Measurements from ENCODE around the gene CHMP6. TPM values are rescaled to one million over a fixed set of nuclear protein-coding genes. Genes with fewer than 3 reads are reported as not detected.

Gene CHMP6
- total RNA-seq, 4 donors from 2014 or later, result 17.5 to 35.6 (median 23.1) TPM

DNA sequence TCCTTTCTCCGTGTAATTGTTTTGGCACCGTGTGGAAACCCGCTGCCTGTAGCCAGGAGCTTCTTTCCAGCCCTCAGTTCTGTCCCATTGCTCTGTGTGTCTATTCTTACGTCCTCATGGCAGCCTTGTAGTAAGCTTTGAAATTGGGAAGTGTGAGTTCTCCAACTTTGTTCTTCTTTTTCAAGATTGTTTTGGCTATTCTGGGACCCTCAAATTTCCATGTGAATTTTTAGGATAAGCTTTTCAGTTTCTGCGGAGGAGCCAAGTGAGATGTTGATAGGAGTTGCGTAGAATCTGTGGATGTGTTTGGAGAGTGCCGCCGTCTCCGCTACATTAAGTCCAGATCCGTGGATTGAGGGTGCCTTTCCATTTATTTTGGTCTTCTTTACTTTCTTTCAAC lies 15.2 kb downstream of the CHMP6 start:
- no peaks in the 10 kb centered on the region for H3K9me3 ChIP-seq
- H3K27ac ChIP-seq, result no peak overlapping the region
- 67% methylated on average over 10 of the region's 10 CpGs for WGBS
- TF ChIP-seq POLR2A (IDR thresholded peaks at IDR 0.05) (no peak), EP300 (IDR thresholded peaks at IDR 0.05) (no peak), POLR2AphosphoS5 (IDR thresholded peaks at IDR 0.05) (no peak)
- TF ChIP-seq, protein P1, sequence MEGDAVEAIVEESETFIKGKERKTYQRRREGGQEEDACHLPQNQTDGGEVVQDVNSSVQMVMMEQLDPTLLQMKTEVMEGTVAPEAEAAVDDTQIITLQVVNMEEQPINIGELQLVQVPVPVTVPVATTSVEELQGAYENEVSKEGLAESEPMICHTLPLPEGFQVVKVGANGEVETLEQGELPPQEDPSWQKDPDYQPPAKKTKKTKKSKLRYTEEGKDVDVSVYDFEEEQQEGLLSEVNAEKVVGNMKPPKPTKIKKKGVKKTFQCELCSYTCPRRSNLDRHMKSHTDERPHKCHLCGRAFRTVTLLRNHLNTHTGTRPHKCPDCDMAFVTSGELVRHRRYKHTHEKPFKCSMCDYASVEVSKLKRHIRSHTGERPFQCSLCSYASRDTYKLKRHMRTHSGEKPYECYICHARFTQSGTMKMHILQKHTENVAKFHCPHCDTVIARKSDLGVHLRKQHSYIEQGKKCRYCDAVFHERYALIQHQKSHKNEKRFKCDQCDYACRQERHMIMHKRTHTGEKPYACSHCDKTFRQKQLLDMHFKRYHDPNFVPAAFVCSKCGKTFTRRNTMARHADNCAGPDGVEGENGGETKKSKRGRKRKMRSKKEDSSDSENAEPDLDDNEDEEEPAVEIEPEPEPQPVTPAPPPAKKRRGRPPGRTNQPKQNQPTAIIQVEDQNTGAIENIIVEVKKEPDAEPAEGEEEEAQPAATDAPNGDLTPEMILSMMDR (IDR thresholded peaks at IDR 0.05), result no peak
- H3K27me3 ChIP-seq, result peaks cover 24% of the 10 kb centered on the region
- H3K36me3 ChIP-seq, result no peaks in the 10 kb centered on the region
- H3K4me1 ChIP-seq, result peaks cover 29% of the 10 kb centered on the region
- DNase-seq (ENCODE audit: low spot score in 2 of 2), result no peak
- H3K4me3 ChIP-seq, result no peak overlapping the region

GRCh38 chr17:81008140-81008539 lies 16.5 kb downstream of the CHMP6 start:
- peaks cover 21% of the 10 kb centered on the region for H3K27me3 ChIP-seq
- no peaks in the 10 kb centered on the region for H3K9me3 ChIP-seq
- TF ChIP-seq EP300 (IDR thresholded peaks at IDR 0.05) (no peak), POLR2A (IDR thresholded peaks at IDR 0.05) (no peak), POLR2AphosphoS5 (IDR thresholded peaks at IDR 0.05) (no peak)
- TF ChIP-seq, protein P1 (IDR thresholded peaks at IDR 0.05), result no peak
- WGBS, result 73% methylated on average over 11 of the region's 11 CpGs
- no peak for DNase-seq (ENCODE audit: low spot score in 2 of 2)
- H3K27ac ChIP-seq, result no peak overlapping the region
- H3K4me3 ChIP-seq, result no peak overlapping the region
- H3K36me3 ChIP-seq, result no peaks in the 10 kb centered on the region
- peaks cover 16% of the 10 kb centered on the region for H3K4me1 ChIP-seq

DNA sequence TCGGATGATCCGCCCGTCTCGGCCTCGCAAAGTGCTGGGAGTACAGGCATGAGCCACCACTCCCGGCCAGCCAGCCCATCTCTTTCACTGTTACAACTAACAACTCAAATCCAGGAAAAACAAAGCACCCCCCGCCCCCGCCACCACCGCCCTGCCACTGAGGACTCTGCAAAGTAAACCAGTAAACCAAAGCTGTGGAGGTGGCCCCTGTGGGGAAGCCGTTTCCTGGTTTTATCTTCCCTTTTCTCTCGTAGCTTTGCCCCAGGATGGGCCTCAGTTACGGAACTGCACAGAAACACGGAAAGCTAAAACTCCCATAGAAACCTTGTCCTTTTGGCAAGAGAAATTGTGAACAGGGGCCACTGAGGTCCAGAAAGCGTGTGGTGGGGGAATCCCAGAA lies 17.5 kb downstream of the CHMP6 start:
- H3K27me3 ChIP-seq, result peaks cover 13% of the 10 kb centered on the region

DNA sequence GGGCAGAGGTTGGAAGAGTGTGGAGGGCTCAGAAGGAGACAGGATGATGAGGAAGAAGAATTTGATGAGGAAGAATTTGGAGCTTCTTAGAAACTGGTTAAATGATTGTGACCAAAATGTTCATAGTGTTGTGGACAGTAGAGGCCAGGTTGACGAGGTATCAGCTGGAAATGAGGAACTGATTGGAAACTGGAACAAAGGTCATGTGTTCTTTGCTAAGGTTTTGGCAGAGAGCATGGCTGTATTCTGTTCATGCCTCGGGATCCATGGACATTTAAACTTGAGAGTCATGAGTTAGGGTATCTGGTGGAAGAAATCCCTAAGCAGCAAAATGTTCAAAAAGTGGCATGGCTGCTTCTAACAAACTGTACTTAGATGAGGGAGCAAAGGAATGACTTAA lies 19.3 kb downstream of the CHMP6 start:
- H3K4me1 ChIP-seq, result no peaks in the 10 kb centered on the region
- 87% methylated on average over 2 of the region's 2 CpGs for WGBS
- no peak overlapping the region for H3K27ac ChIP-seq
- no peak for DNase-seq (ENCODE audit: low spot score in 2 of 2)
- H3K9me3 ChIP-seq, result no peaks in the 10 kb centered on the region
- no peaks in the 10 kb centered on the region for H3K36me3 ChIP-seq
- H3K4me3 ChIP-seq, result no peak overlapping the region
- TF ChIP-seq EP300 (IDR thresholded peaks at IDR 0.05) (no peak), POLR2AphosphoS5 (IDR thresholded peaks at IDR 0.05) (no peak)
- H3K27me3 ChIP-seq, result no peaks in the 10 kb centered on the region

More for the DNA sequence above, 17.5 kb downstream of the CHMP6 start:
- H3K4me1 ChIP-seq, result peaks cover 6% of the 10 kb centered on the region
- H3K27ac ChIP-seq, result no peak overlapping the region
- no peaks in the 10 kb centered on the region for H3K9me3 ChIP-seq
- no peak overlapping the region for H3K4me3 ChIP-seq
- no peaks in the 10 kb centered on the region for H3K36me3 ChIP-seq
- no peak for TF ChIP-seq POLR2A (IDR thresholded peaks at IDR 0.05)
- no peak for TF ChIP-seq EP300 (IDR thresholded peaks at IDR 0.05)
- TF ChIP-seq POLR2AphosphoS5 (IDR thresholded peaks at IDR 0.05), result no peak
- TF ChIP-seq, protein P1 (IDR thresholded peaks at IDR 0.05), result no peak
- DNase-seq (ENCODE audit: low spot score in 2 of 2), result no peak
- WGBS, result 90% methylated on average over 14 of the region's 14 CpGs

- no peaks in the 10 kb centered on the region for H3K4me1 ChIP-seq
- 56% methylated on average over 3 of the region's 3 CpGs for WGBS
- TF ChIP-seq POLR2A (IDR thresholded peaks at IDR 0.05), result no peak
- TF ChIP-seq POLR2AphosphoS5 (IDR thresholded peaks at IDR 0.05), result no peak
- TF ChIP-seq, protein P1 (IDR thresholded peaks at IDR 0.05), result no peak
- no peak for TF ChIP-seq EP300 (IDR thresholded peaks at IDR 0.05)
- H3K27me3 ChIP-seq, result no peaks in the 10 kb centered on the region
- no peak overlapping the region for H3K27ac ChIP-seq
- no peak for DNase-seq (ENCODE audit: low spot score in 2 of 2)
- H3K9me3 ChIP-seq, result no peaks in the 10 kb centered on the region
- H3K4me3 ChIP-seq, result no peak overlapping the region
- H3K36me3 ChIP-seq, result no peaks in the 10 kb centered on the region
Measured at GRCh38 chr17:81011951-81012350, 20.3 kb downstream of the CHMP6 start.

All from suprapubic skin (tissue), 4 donors.